Measurements from ENCODE around the gene PARP9. TPM values are rescaled to one million over a fixed set of nuclear protein-coding genes. Genes with fewer than 3 reads are reported as not detected.

Gene PARP9
- polyA plus RNA-seq (2011; rRNA removed) (18.2 and 26.9 TPM in 2 replicates), polyA minus RNA-seq (2011; rRNA and poly(A)+ RNA removed) (7.4 and 8.1 TPM in 2 replicates)

GRCh38 chr3:122564155-122564912, at the start of gene PARP9, which contains the start of gene DTX3L:
Gene PARP9 (minus strand): TSS chr3:122564300. CDS start chr3:122559620, 4,680 bp downstream.
Gene DTX3L (plus strand): TSS chr3:122564338. CDS start chr3:122564427, 89 bp downstream.
- TF ChIP-seq CTCF (IDR thresholded peaks at IDR 0.05; ENCODE audit: insufficient read depth, low read depth, low read length) = no peak
- Histone ChIP-seq H3K27me3 (ENCODE audit: control insufficient read depth, insufficient read depth, low read length) (no peaks in the 10 kb centered on the region), H3K4me3 (ENCODE audit: low read depth, low read length) (peak within 1 kb of the TSS; percentile 85), H3K36me3 (ENCODE audit: control insufficient read depth, insufficient read depth, low read length) (peaks cover 3% of the 10 kb centered on the region; the same call in 1 of the 2 replicates)
- POLR2A ChIA-PET = no interaction called here
- CTCF ChIA-PET = interaction anchor here (1.3 to 2.2 kb wide), 2 partner anchors 115 to 1018 kb away, joined by 3 to 15 read pairs; partner anchors contain the start of gene PARP14
- DNase-seq (ENCODE audit: low read depth) = no peak

DNA sequence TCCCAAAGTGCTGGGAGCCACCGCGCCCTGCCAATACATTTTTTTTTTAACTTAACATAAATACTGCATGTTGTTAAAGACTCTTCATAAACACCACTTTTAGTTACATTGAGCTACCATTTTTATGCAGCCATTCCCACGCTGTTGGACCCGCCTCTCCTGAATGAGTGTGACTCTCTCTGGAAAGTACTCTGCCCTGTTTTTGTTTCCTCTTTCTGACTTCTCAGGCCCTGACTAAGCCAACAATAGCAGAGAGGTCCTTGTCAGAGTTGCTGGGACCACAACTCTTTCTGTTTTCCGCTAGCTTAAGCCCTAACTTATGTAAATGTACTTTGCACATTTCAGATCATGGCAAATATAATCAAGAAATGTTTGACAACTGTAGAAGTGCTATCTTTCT, 48.6 kb upstream of the PARP9 start:
- Histone ChIP-seq H3K36me3 (ENCODE audit: control insufficient read depth, insufficient read depth, low read length) (no peaks in the 10 kb centered on the region), H3K4me3 (ENCODE audit: low read depth, low read length) (no peak overlapping the region), H3K27me3 (ENCODE audit: control insufficient read depth, insufficient read depth, low read length) (no peaks in the 10 kb centered on the region; the same call in 1 of the 2 replicates)
- CTCF ChIA-PET = no interaction called here
- no peak for DNase-seq (ENCODE audit: low read depth)
- no peak for TF ChIP-seq CTCF (IDR thresholded peaks at IDR 0.05; ENCODE audit: insufficient read depth, low read depth, low read length)
- POLR2A ChIA-PET = no interaction called here

GRCh38 chr3:122609798-122610559, 45.9 kb upstream of the PARP9 start:
- no peak for TF ChIP-seq CTCF (IDR thresholded peaks at IDR 0.05; ENCODE audit: insufficient read depth, low read depth, low read length)
- Histone ChIP-seq H3K36me3 (ENCODE audit: control insufficient read depth, insufficient read depth, low read length) (no peaks in the 10 kb centered on the region), H3K4me3 (ENCODE audit: low read depth, low read length) (no peak overlapping the region), H3K27me3 (ENCODE audit: control insufficient read depth, insufficient read depth, low read length) (no peaks in the 10 kb centered on the region; the same call in 1 of the 2 replicates)
- DNase-seq (ENCODE audit: low read depth) = peak; percentile 35
- CTCF ChIA-PET = interaction anchor here (0.8 kb wide), 1 partner anchor 9 kb away, joined by 3 read pairs; no protein-coding TSS in a partner anchor
- POLR2A ChIA-PET = no interaction called here

GRCh38 chr3:122608916-122609315, 44.8 kb upstream of the PARP9 start:
- Histone ChIP-seq H3K4me3 (ENCODE audit: low read depth, low read length) (no peak overlapping the region), H3K27me3 (ENCODE audit: control insufficient read depth, insufficient read depth, low read length) (no peaks in the 10 kb centered on the region; the same call in 1 of the 2 replicates), H3K36me3 (ENCODE audit: control insufficient read depth, insufficient read depth, low read length) (no peaks in the 10 kb centered on the region)
- ChIA-PET POLR2A (interaction anchor here (0.7 kb wide), 1 partner anchor 67 kb away, joined by 15 read pairs; no protein-coding TSS in a partner anchor), CTCF (no interaction called here)
- no peak for TF ChIP-seq CTCF (IDR thresholded peaks at IDR 0.05; ENCODE audit: insufficient read depth, low read depth, low read length)
- DNase-seq (ENCODE audit: low read depth) = no peak

- DNase-seq (ENCODE audit: low read depth) = no peak
- Histone ChIP-seq H3K4me3 (ENCODE audit: low read depth, low read length) (no peak overlapping the region), H3K27me3 (ENCODE audit: control insufficient read depth, insufficient read depth, low read length) (peaks cover 2% of the 10 kb centered on the region; the same call in 1 of the 2 replicates), H3K36me3 (ENCODE audit: control insufficient read depth, insufficient read depth, low read length) (no peaks in the 10 kb centered on the region)
- ChIA-PET CTCF (no interaction called here), POLR2A (no interaction called here)
- no peak for TF ChIP-seq CTCF (IDR thresholded peaks at IDR 0.05; ENCODE audit: insufficient read depth, low read depth, low read length)
These were observed 42.2 kb upstream of the PARP9 start for GRCh38 chr3:122606330-122606729.

Data from BJ (cell line).